22Rv1 (cell line): ENCODE measurements around the gene COL12A1.

Source experiments
- H3K27ac ChIP-seq: fragments of 450-650 bp; 2 replicates; pipeline ENCODE4 v1.5.1; 2017
- ZFX ChIP-seq: fragments of 450-650 bp; IDR thresholded peaks from 2 replicates; pipeline ENCODE4 v1.6.1; 2017; ENCODE audit warnings: antibody characterized with exemption, borderline replicate concordance
- TF ChIP-seq, protein P1 (sequence below): fragments of 450-650 bp; IDR thresholded peaks from 2 replicates; pipeline ENCODE4 v1.5.1; 2017; ENCODE audit warnings: mild to moderate bottlenecking

COL12A1 gene

GRCh38 chr6:75145211-75145610, 60.6 kb downstream of the COL12A1 start:
- H3K27ac ChIP-seq: no peak overlapping the region
- TF ChIP-seq, protein P1, sequence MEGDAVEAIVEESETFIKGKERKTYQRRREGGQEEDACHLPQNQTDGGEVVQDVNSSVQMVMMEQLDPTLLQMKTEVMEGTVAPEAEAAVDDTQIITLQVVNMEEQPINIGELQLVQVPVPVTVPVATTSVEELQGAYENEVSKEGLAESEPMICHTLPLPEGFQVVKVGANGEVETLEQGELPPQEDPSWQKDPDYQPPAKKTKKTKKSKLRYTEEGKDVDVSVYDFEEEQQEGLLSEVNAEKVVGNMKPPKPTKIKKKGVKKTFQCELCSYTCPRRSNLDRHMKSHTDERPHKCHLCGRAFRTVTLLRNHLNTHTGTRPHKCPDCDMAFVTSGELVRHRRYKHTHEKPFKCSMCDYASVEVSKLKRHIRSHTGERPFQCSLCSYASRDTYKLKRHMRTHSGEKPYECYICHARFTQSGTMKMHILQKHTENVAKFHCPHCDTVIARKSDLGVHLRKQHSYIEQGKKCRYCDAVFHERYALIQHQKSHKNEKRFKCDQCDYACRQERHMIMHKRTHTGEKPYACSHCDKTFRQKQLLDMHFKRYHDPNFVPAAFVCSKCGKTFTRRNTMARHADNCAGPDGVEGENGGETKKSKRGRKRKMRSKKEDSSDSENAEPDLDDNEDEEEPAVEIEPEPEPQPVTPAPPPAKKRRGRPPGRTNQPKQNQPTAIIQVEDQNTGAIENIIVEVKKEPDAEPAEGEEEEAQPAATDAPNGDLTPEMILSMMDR: no peak
- no peak for TF ChIP-seq ZFX

- no peak for TF ChIP-seq ZFX
- TF ChIP-seq, protein P1: no peak
- H3K27ac ChIP-seq: no peak overlapping the region
Measured at GRCh38 chr6:75144386-75144785, 61.5 kb downstream of the COL12A1 start.

DNA sequence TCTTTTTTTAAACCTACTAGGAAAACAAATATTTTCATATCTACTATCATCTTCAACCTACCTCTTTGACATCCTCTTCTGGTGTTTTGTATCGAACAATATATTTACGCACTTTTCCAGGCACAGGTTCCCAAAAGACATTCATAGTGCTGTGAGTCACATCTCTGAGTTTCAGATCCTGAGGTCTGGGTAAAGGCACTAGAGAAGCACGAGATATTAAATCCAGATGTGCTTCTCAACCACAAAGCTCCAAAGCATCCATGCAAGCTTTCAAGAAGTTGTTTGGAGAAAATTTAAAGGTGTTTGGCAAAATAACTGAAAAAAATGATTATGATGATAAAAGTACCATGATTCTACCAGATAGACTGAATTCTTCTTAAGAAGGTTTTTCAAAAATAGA, 62.7 kb downstream of the COL12A1 start:
- TF ChIP-seq, protein P1: no peak
- H3K27ac ChIP-seq: no peak overlapping the region

- TF ChIP-seq, protein P1: no peak
- no peak for TF ChIP-seq ZFX
- no peak overlapping the region for H3K27ac ChIP-seq
Measured at GRCh38 chr6:75142721-75143120, 63.1 kb downstream of the COL12A1 start.

DNA sequence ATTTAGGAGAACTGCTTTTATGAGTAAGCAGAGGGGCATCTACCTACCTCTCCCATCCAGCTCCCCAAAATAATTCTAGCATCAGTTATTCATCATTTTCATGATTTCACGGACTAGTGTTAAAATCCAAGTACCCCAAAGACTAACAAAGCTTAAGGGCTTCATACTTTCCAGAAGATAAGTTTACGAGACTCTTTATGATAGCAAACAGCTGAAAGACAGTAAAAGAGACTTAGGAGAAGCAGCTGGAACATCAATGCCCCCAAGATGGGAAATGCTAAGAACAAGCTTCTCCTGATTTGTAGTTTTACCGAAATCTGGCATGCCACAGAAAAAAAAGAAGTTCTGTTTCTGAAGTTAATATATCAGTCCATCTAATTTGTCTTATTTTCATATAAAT, 70.0 kb downstream of the COL12A1 start:
- H3K27ac ChIP-seq: no peak overlapping the region
- TF ChIP-seq ZFX: no peak
- TF ChIP-seq, protein P1: no peak

- no peak for TF ChIP-seq ZFX
- TF ChIP-seq, protein P1: no peak
- no peak overlapping the region for H3K27ac ChIP-seq
Measured at GRCh38 chr6:75135450-75135849, 70.4 kb downstream of the COL12A1 start.

- TF ChIP-seq, protein P1: no peak
- TF ChIP-seq ZFX: no peak
- H3K27ac ChIP-seq: no peak overlapping the region
Measured at GRCh38 chr6:75130784-75131183, 75.1 kb downstream of the COL12A1 start.
